Measurements from ENCODE around the gene STARD5. TPM values are rescaled to one million over a fixed set of nuclear protein-coding genes. Genes with fewer than 3 reads are reported as not detected.

Gene STARD5
- total and polyA plus RNA-seq, 9 of the 15 experiments (the other 6 are each of a cell fraction or from before 2014, with no cell fraction given): 1.7 to 5.7 (median 2.2) TPM

GRCh38 chr15:81301815-81302399 lies 22.0 kb downstream of the STARD5 start:
- no peaks in the 10 kb centered on the region; the same call in 1 of the 2 replicates for H4K20me1 ChIP-seq (replicated peaks; ENCODE audit: control insufficient read depth, insufficient read depth, low read length)
- intact Hi-C loops (cut with micrococcal nuclease) (no loop called here), in situ Hi-C loops (cut with MboI) (no loop called here)
- H3K9ac ChIP-seq (ENCODE audit: insufficient read depth in 1 of 2, low read depth in 2 of 2, low read length in 2 of 2): no peak overlapping the region
- no peak overlapping the region for H2AFZ ChIP-seq (ENCODE audit: low read depth, low read length)
- no peak overlapping the region for H3K4me3 ChIP-seq
- no peaks in the 10 kb centered on the region for H3K9me3 ChIP-seq (replicated peaks; ENCODE audit: control insufficient read depth, insufficient read depth, low read depth, low read length)
- H3K36me3 ChIP-seq (ENCODE audit: control insufficient read depth, insufficient read depth, low read length): peaks cover 20% of the 10 kb centered on the region; the same call in 1 of the 3 replicates
- no peak for FAIRE-seq
- no peak for ATAC-seq
- no peaks in the 10 kb centered on the region for H3K4me1 ChIP-seq (replicated peaks in 1 of 2; ENCODE audit: control insufficient read depth in 2 of 2, insufficient read depth in 2 of 2, low read length in 2 of 2)
- TF ChIP-seq SPI1 (IDR thresholded peaks at IDR 0.05; ENCODE audit: borderline replicate concordance, low read depth, low read length) (peak; percentile 12; the same call in 1 of the 2 replicates), MAFF (IDR thresholded peaks at IDR 0.05; ENCODE audit: low read length) (no peak), EGR1 (conservative IDR thresholded peaks at IDR 0.05) (no peak)
- H3K27ac ChIP-seq (ENCODE audit: extremely low read depth, low read depth, low read length): no peak overlapping the region
- no peak for DNase-seq (ENCODE audit: extremely low read depth in 1 of 4, low spot score in 3 of 4)
- no TSS peak for BruUV-seq (replicated peaks)
- no peaks in the 10 kb centered on the region for H3K27me3 ChIP-seq (ENCODE audit: control insufficient read depth in 2 of 2, insufficient read depth in 2 of 2, low read length in 2 of 2)
- ChIA-PET CTCF (ENCODE audit: low intra/inter-chr PET ratio) (no interaction called here), POLR2A (interaction anchor here (1.0 kb wide), 1 partner anchor 12 kb away, joined by 3 read pairs; no protein-coding TSS in a partner anchor)
- no peak overlapping the region for H3K4me2 ChIP-seq (ENCODE audit: insufficient read depth, low read length)
- 16% methylated on average over 5 of the region's 5 CpGs for WGBS (ENCODE audit: insufficient coverage, low coverage, missing lambda C conversion rate)
- no peaks in the 10 kb centered on the region for H3K9me1 ChIP-seq (ENCODE audit: control insufficient read depth, insufficient read depth, low read length)
- H3K79me2 ChIP-seq (ENCODE audit: control insufficient read depth, insufficient read depth, low read length): no peaks in the 10 kb centered on the region

GRCh38 chr15:81301385-81301784 lies 22.6 kb downstream of the STARD5 start:
- Histone ChIP-seq H3K36me3 (ENCODE audit: control insufficient read depth, insufficient read depth, low read length) (peaks cover 20% of the 10 kb centered on the region; the same call in 1 of the 3 replicates), H3K9me1 (ENCODE audit: control insufficient read depth, insufficient read depth, low read length) (no peaks in the 10 kb centered on the region), H2AFZ (ENCODE audit: low read depth, low read length) (no peak overlapping the region), H3K4me1 (replicated peaks in 1 of 2; ENCODE audit: control insufficient read depth in 2 of 2, insufficient read depth in 2 of 2, low read length in 2 of 2) (no peaks in the 10 kb centered on the region), H3K9me3 (replicated peaks; ENCODE audit: control insufficient read depth, insufficient read depth, low read depth, low read length) (no peaks in the 10 kb centered on the region), H4K20me1 (replicated peaks; ENCODE audit: control insufficient read depth, insufficient read depth, low read length) (no peaks in the 10 kb centered on the region; the same call in 1 of the 2 replicates), H3K9ac (ENCODE audit: insufficient read depth in 1 of 2, low read depth in 2 of 2, low read length in 2 of 2) (no peak overlapping the region), H3K27ac (ENCODE audit: extremely low read depth, low read depth, low read length) (no peak overlapping the region), H3K4me3 (no peak overlapping the region), H3K79me2 (ENCODE audit: control insufficient read depth, insufficient read depth, low read length) (no peaks in the 10 kb centered on the region), H3K4me2 (ENCODE audit: insufficient read depth, low read length) (no peak overlapping the region), H3K27me3 (ENCODE audit: control insufficient read depth in 2 of 2, insufficient read depth in 2 of 2, low read length in 2 of 2) (no peaks in the 10 kb centered on the region)
- CTCF ChIA-PET (ENCODE audit: low intra/inter-chr PET ratio): no interaction called here
- no TSS peak for BruUV-seq (replicated peaks)
- 37% methylated on average over 4 of the region's 4 CpGs for WGBS (ENCODE audit: insufficient coverage, low coverage, missing lambda C conversion rate)
- DNase-seq (ENCODE audit: extremely low read depth in 1 of 4, low spot score in 3 of 4) (no peak), ATAC-seq (no peak), FAIRE-seq (no peak)
- in situ Hi-C loops (cut with MboI): no loop called here
- intact Hi-C loops (cut with micrococcal nuclease): no loop called here
- POLR2A ChIA-PET: no interaction called here
- TF ChIP-seq MAFK (IDR thresholded peaks at IDR 0.05; ENCODE audit: low read length): no peak
- no peak for TF ChIP-seq ZNF318 (IDR thresholded peaks at IDR 0.05; ENCODE audit: borderline replicate concordance in 1 of 2, low read depth in 1 of 2)
- TF ChIP-seq RBM22 (IDR thresholded peaks at IDR 0.05; ENCODE audit: low read depth, low read length, poor library complexity, severe bottlenecking): no peak
- no peak for TF ChIP-seq TGIF2 (CRISPR knock-in tag; IDR thresholded peaks at IDR 0.05)
